H1 (cell line): ENCODE data around the gene MRPS27.

Experiments
- EGR1 ChIP-seq: IDR thresholded peaks from 2 replicates; pipeline ENCODE4 v1.6.1; 2011; ENCODE audit warnings: low read depth, low read length, borderline replicate concordance
- EP300 ChIP-seq, 2 experiments: IDR thresholded peaks; 1 replicate in 1 of 2; 2 replicates in 1 of 2; pipeline ENCODE4 v1.6.1; 2011 to 2012; ENCODE audit warnings: low read depth in 2 of 2, low read length in 2 of 2, mild to moderate bottlenecking in 2 of 2, borderline replicate concordance in 1 of 2, inconsistent platforms in 1 of 2, moderate library complexity in 1 of 2
- KDM5A ChIP-seq: fragments of 200-600 bp; IDR thresholded peaks from 2 replicates; pipeline ENCODE4 v1.7.1; 2012; ENCODE audit warnings: mild to moderate bottlenecking, low read length, inconsistent platforms, mixed read lengths
- POLR2A ChIP-seq, 2 experiments: IDR thresholded peaks; 1 replicate in 1 of 2; 2 replicates in 1 of 2; pipeline ENCODE4 v1.6.1; 2011; ENCODE audit warnings: low read depth in 2 of 2, low read length in 2 of 2, mild to moderate bottlenecking in 2 of 2; ENCODE audit errors: control extremely low read depth in 1 of 2
- RBBP5 ChIP-seq: IDR thresholded peaks from 2 replicates; pipeline ENCODE4 v1.7.1; 2012; ENCODE audit warnings: low read depth, mild to moderate bottlenecking, inconsistent platforms, low read length, moderate library complexity, borderline replicate concordance
- ZNF274 ChIP-seq: IDR thresholded peaks from 2 replicates; pipeline ENCODE4 v1.7.0; 2012; ENCODE audit warnings: low read length, borderline replicate concordance; ENCODE audit errors: extremely low read depth
- TF ChIP-seq, protein P1 (sequence below), 3 experiments: IDR thresholded peaks; 1 replicate in 2 of 3; 2 replicates in 1 of 3; pipeline versions ENCODE4 v1.5.1 to v1.6.1; 2011; ENCODE audit warnings: low read length in 3 of 3, mild to moderate bottlenecking in 3 of 3, inconsistent platforms in 2 of 3, low read depth in 1 of 3, moderate library complexity in 1 of 3; ENCODE audit not compliant: insufficient read depth in 1 of 3; ENCODE audit errors: control extremely low read depth in 1 of 3

DNA sequence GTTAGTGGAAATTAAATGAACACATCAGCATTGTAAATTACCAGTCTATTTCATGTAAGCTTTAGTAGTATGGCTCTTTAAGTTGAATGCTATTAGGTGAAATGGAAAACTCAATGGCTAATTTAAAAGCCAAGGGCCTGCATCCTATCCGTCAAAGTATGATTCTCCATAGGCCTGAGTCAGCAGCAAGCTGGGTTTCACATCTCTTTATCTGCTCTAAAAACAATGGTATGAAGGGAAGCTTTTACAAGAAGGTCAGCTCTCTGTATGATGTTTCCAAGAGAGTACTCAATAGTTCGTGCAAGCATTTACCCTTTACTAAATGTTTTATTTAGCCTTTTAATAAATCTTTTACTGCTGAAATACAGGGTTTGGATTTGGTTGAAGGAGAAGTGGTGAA is 149.9 kb downstream of the MRPS27 start:
- TF ChIP-seq EGR1 (no peak), POLR2A (IDR thresholded peaks at IDR 0.05; ENCODE audit: control extremely low read depth in 1 of 2, low read depth in 2 of 2, low read length in 2 of 2) (no peak), EP300 (IDR thresholded peaks at IDR 0.05; ENCODE audit: borderline replicate concordance in 1 of 2, low read depth in 2 of 2, low read length in 2 of 2) (no peak), ZNF274 (no peak), KDM5A (no peak), RBBP5 (no peak)
- TF ChIP-seq, protein P1, sequence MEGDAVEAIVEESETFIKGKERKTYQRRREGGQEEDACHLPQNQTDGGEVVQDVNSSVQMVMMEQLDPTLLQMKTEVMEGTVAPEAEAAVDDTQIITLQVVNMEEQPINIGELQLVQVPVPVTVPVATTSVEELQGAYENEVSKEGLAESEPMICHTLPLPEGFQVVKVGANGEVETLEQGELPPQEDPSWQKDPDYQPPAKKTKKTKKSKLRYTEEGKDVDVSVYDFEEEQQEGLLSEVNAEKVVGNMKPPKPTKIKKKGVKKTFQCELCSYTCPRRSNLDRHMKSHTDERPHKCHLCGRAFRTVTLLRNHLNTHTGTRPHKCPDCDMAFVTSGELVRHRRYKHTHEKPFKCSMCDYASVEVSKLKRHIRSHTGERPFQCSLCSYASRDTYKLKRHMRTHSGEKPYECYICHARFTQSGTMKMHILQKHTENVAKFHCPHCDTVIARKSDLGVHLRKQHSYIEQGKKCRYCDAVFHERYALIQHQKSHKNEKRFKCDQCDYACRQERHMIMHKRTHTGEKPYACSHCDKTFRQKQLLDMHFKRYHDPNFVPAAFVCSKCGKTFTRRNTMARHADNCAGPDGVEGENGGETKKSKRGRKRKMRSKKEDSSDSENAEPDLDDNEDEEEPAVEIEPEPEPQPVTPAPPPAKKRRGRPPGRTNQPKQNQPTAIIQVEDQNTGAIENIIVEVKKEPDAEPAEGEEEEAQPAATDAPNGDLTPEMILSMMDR (IDR thresholded peaks at IDR 0.05; ENCODE audit: control extremely low read depth in 1 of 3, insufficient read depth in 1 of 3, low read depth in 1 of 3, low read length in 3 of 3), result no peak
